ENCODE measurements around the gene LRRIQ4. TPM values are rescaled to one million over a fixed set of nuclear protein-coding genes. Genes with fewer than 3 reads are reported as not detected.
A peak's percentile ranks its signal among the peaks of the same experiment; 100 is the strongest.

The LRRIQ4 gene
- total and polyA plus RNA-seq, 11 donors, result not detected

DNA sequence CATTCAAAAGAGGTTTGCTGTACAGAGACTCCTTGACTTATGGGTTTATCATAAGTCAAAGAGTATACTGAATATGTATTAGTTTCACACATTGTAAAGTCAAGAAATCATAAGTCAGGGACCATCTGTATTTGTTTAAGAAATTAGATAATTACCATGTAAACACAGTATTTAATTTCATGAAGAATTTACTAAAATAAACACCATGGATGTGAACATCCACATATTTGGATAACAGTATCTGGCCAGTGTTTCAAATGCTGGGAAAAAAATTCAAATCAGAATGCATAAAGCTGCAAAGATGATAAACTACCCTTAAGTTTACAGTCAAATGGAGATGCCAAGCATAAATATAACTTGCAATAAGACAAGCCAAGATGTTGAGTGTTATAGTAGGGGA is 22.5 kb upstream of the LRRIQ4 start:
- Histone ChIP-seq H3K27me3 (no peaks in the 10 kb centered on the region), H3K27ac (no peak overlapping the region), H3K36me3 (peaks cover 0 to 78% (median 53%) of the 10 kb centered on the region in 9 donors), H3K4me1 (no peaks in the 10 kb centered on the region), H3K4me3 (no peak overlapping the region), H3K9me3 (no peaks in the 10 kb centered on the region)
- DNase-seq (no peak), ATAC-seq (no peak)
- intact Hi-C loops (cut with DNase I), result loop anchor here in 1 of 10 donors (5.0 kb wide), 1 partner anchor 297 kb away; no protein-coding TSS in a partner anchor
- no peak for TF ChIP-seq POLR2A (IDR thresholded peaks at IDR 0.05)
- no peak for TF ChIP-seq CTCF (IDR thresholded peaks at IDR 0.05)

DNA sequence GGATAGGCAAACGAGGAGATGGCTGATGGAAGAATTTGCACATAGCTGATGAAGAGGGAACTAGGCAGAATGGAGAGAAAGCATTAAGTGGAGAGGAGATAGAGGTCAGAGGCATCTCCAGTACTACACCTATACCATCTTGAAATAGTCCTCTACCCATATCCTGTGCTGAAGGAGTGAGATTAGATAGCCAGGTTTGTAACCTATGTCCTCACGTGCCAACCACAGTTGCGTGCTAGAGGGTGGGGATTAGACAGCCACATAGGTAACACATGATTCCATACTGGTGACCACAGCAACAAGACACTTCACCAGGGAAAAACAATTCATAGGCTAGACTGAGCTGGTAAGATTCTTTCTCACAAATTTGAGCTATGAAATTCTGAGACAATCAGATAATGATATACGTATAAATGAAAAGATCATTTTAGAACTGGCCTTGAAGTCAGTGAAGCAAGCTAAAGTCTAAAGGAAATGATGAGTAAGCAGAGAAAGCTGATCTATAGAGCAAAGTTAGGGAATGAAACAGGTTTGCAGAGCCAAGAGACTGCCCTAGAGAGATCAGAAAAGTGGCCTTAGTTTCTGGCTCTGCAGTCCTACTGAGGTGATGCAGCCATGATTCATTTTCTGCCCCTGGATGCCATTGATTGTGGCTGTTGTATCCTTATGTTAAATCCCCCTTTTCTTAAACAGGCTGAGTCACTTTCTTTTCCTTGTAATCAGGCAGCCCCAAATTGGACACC is 21.8 kb upstream of the LRRIQ4 start:
- Histone ChIP-seq H3K4me1 (no peaks in the 10 kb centered on the region), H3K36me3 (peaks cover 0 to 77% (median 47%) of the 10 kb centered on the region in 9 donors), H3K4me3 (no peak overlapping the region), H3K27ac (no peak overlapping the region), H3K9me3 (no peaks in the 10 kb centered on the region), H3K27me3 (no peaks in the 10 kb centered on the region)
- WGBS, 4 donors, result 89 to 93% (median 91%) methylated on average over 4 of the region's 4 CpGs
- DNase-seq (no peak), ATAC-seq (no peak)
- intact Hi-C loops (cut with DNase I), result loop anchor here in 1 of 10 donors (5.0 kb wide), 1 partner anchor 296 kb away; no protein-coding TSS in a partner anchor
- TF ChIP-seq POLR2A (IDR thresholded peaks at IDR 0.05) (no peak), CTCF (IDR thresholded peaks at IDR 0.05) (no peak)

GRCh38 chr3:169792359-169792758 is 20.3 kb upstream of the LRRIQ4 start:
- H3K27ac ChIP-seq, result no peak overlapping the region
- WGBS, 4 donors, result 45 to 95% (median 83%) methylated on average over 1 of the region's 1 CpG
- H3K27me3 ChIP-seq, result no peaks in the 10 kb centered on the region
- H3K4me1 ChIP-seq, result no peaks in the 10 kb centered on the region
- TF ChIP-seq POLR2A (IDR thresholded peaks at IDR 0.05), result no peak
- no peak for TF ChIP-seq CTCF (IDR thresholded peaks at IDR 0.05)
- ATAC-seq (peak in 3 of 4 donors; percentile 20 to 52 (median 31)), DNase-seq (no peak)
- peaks cover 0 to 65% (median 32%) of the 10 kb centered on the region in 9 donors for H3K36me3 ChIP-seq
- no peak overlapping the region for H3K4me3 ChIP-seq
- no peaks in the 10 kb centered on the region for H3K9me3 ChIP-seq
- intact Hi-C loops (cut with DNase I), result loop anchor here in 1 of 10 donors (5.0 kb wide), 1 partner anchor 295 kb away; no protein-coding TSS in a partner anchor

- Histone ChIP-seq H3K36me3 (peaks cover 0 to 44% (median 0%) of the 10 kb centered on the region in 9 donors), H3K27me3 (no peaks in the 10 kb centered on the region), H3K4me1 (no peaks in the 10 kb centered on the region), H3K4me3 (no peak overlapping the region), H3K27ac (no peak overlapping the region), H3K9me3 (no peaks in the 10 kb centered on the region)
- 81 to 91% (median 88%) methylated on average over 3 of the region's 3 CpGs for WGBS, 4 donors
- DNase-seq (no peak), ATAC-seq (no peak)
- intact Hi-C loops (cut with DNase I), result no loop called here
- TF ChIP-seq POLR2A (IDR thresholded peaks at IDR 0.05), result no peak
- TF ChIP-seq CTCF (IDR thresholded peaks at IDR 0.05), result no peak
Measured at GRCh38 chr3:169804681-169805080, 8.0 kb upstream of the LRRIQ4 start.
